ENCODE measurements around the gene CAMKMT.

The CAMKMT gene

GRCh38 chr2:44519026-44519425, 157.3 kb downstream of the CAMKMT start:
- DNase-seq: no peak

GRCh38 chr2:44522846-44523245, 161.1 kb downstream of the CAMKMT start:
- DNase-seq: no peak

GRCh38 chr2:44524347-44524926, 162.7 kb downstream of the CAMKMT start:
- no peak for DNase-seq

- no peak for DNase-seq
Measured at GRCh38 chr2:44526352-44526751, 164.6 kb downstream of the CAMKMT start.

GRCh38 chr2:44528595-44528994, 166.8 kb downstream of the CAMKMT start:
- no peak for DNase-seq

- DNase-seq: no peak
Measured at GRCh38 chr2:44529448-44529847, 167.7 kb downstream of the CAMKMT start.

GRCh38 chr2:44531289-44531688, 169.5 kb downstream of the CAMKMT start:
- DNase-seq: no peak

GRCh38 chr2:44532031-44532430, 170.3 kb downstream of the CAMKMT start:
- DNase-seq: no peak

GRCh38 chr2:44533508-44533907, 171.8 kb downstream of the CAMKMT start:
- no peak for DNase-seq

- DNase-seq: no peak
Measured at GRCh38 chr2:44535376-44535775, 173.6 kb downstream of the CAMKMT start.

- no peak for DNase-seq
Measured at GRCh38 chr2:44537264-44537663, 175.5 kb downstream of the CAMKMT start.

- DNase-seq: no peak
Measured at GRCh38 chr2:44542520-44542919, 180.8 kb downstream of the CAMKMT start.

GRCh38 chr2:44543773-44544725, 182.3 kb downstream of the CAMKMT start:
- DNase-seq: peak; percentile 51

GRCh38 chr2:44545005-44545404, 183.3 kb downstream of the CAMKMT start:
- DNase-seq: no peak

- DNase-seq: peak; percentile 67
Measured at GRCh38 chr2:44546459-44547127, 184.8 kb downstream of the CAMKMT start.

GRCh38 chr2:44547718-44548117, 186.0 kb downstream of the CAMKMT start:
- DNase-seq: no peak

- no peak for DNase-seq
Measured at GRCh38 chr2:44548221-44549098, 186.7 kb downstream of the CAMKMT start.

GRCh38 chr2:44549099-44549471, 187.3 kb downstream of the CAMKMT start:
- DNase-seq: no peak

- no peak for DNase-seq
Measured at GRCh38 chr2:44549856-44550255, 188.1 kb downstream of the CAMKMT start.

GRCh38 chr2:44550561-44550960, 188.8 kb downstream of the CAMKMT start:
- no peak for DNase-seq

GRCh38 chr2:44551497-44551896, 189.8 kb downstream of the CAMKMT start:
- no peak for DNase-seq

GRCh38 chr2:44553456-44553855, 191.7 kb downstream of the CAMKMT start:
- DNase-seq: no peak

GRCh38 chr2:44555700-44556099, 194.0 kb downstream of the CAMKMT start:
- no peak for DNase-seq
